Cardiac muscle cell (in vitro differentiated cells and primary cell): ENCODE results near the gene RASAL3. TPM values are rescaled to one million over a fixed set of nuclear protein-coding genes. Genes with fewer than 3 reads are reported as not detected.

ENCODE experiments used
- DNase-seq, 2 donors: peaks; one replicate each; pipeline versions ENCODE4 v3.0.0 to v3.0.0-alpha.2; 2010 to 2017; ENCODE audit warnings: low read depth in 1 of 2, low spot score in 1 of 2
- H3K27ac ChIP-seq: fragments of 200-600 bp; sonication (generic); 2 replicates; pipeline ENCODE4 v1.5.1; 2016
- H3K27me3 ChIP-seq: fragments of 200-600 bp; sonication (generic); 2 replicates; pipeline ENCODE4 v1.6.0; 2016; ENCODE audit warnings: control low read depth
- H3K36me3 ChIP-seq: fragments of 200-600 bp; sonication (generic); 2 replicates; pipeline ENCODE4 v1.5.1; 2016; ENCODE audit warnings: control low read depth
- H3K4me1 ChIP-seq: fragments of 200-600 bp; sonication (generic); 2 replicates; pipeline ENCODE4 v1.8.1; 2017; ENCODE audit warnings: low read depth, mild to moderate bottlenecking, mixed run types
- H3K4me3 ChIP-seq: fragments of 200-600 bp; sonication (generic); 2 replicates; pipeline ENCODE4 v1.5.1; 2016; ENCODE audit warnings: mild to moderate bottlenecking
- H3K9me3 ChIP-seq: fragments of 200-600 bp; sonication (generic); 2 replicates; pipeline ENCODE4 v1.5.1; 2017; ENCODE audit warnings: low read depth, mild to moderate bottlenecking, control low read depth
- CTCF ChIP-seq: IDR thresholded peaks from 2 replicates; pipeline ENCODE4 v1.5.1; 2012; ENCODE audit warnings: low read depth, mild to moderate bottlenecking, low read length
- polyA plus RNA-seq: library from polyadenylated mRNA; unstranded; fragments of >200 nt; fragmentation: Nextera tagmentation; extraction: Ambion mirVana; gene quantifications from 2 replicates; pipeline ENCODE4 v1.2.1, GENCODE V29; 2016
- total RNA-seq: library from RNA; depleted of rRNA; stranded (reverse); fragments of >200 nt; gene quantifications from 2 replicates; pipeline ENCODE4 v1.2.3, GENCODE V29; 2016

Gene RASAL3
- total and polyA plus RNA-seq, 2 experiments from 2014 or later, result not detected

DNA sequence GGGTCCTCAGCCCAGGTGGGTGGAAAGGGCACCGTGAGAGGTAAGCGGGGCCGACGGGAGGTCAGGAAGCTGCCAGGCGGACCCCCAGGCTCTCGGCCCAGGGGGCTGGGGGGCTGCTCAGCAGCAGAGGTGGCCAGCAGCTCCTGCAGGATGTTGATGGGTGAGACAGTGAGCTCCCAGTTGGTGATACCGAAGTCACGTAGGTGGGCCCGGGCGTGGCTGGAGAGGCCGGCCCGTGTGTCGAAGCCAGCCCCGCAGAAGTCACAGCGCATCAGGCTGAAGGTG, 27.6 kb downstream of the RASAL3 start:
- H3K27ac ChIP-seq, result no peak overlapping the region
- H3K36me3 ChIP-seq, result peaks cover 4% of the 10 kb centered on the region
- no peak for DNase-seq
- no peaks in the 10 kb centered on the region for H3K27me3 ChIP-seq
- H3K9me3 ChIP-seq, result no peaks in the 10 kb centered on the region
- no peaks in the 10 kb centered on the region for H3K4me1 ChIP-seq
- no peak overlapping the region for H3K4me3 ChIP-seq
- no peak for TF ChIP-seq CTCF

DNA sequence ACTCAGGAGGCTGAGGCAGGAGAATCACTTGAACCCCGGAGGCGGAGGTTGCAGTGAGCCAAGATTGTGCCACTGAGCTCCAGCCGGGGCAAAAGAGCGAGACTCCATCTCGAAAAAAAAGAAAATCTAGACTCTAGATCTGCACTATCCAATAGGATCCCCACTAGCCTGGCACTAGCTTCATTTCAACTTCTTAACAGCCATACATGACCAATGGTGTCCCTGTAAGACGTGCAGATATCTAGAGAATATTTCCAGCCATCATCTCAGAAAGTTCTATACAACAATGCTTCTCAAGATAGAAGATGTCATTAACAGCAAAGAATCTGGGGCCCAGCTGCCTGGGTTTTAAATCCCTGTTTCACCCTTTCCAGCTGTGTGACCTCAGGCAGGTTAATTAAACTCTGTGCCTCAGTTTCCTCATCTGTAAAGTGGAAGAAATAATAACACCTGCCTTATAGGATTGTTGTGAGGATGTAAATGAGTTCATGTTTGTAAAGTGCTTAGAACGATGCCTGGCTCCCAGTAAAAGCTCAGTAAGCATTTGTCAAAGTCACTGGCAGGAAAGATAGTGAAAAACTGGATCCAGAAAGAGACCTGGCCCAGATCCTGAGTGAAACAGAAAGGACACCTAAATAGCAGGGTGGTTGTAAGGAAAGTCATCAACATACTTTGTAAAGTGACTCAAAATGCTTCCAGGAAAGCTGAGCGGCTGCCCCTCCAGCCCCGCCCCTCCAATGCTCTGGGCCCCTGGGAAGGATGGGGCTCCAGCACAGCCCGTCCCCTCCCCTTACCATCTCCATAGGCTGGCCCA, 28.1 kb downstream of the RASAL3 start:
- DNase-seq, result no peak
- Histone ChIP-seq H3K4me1 (peaks cover 5% of the 10 kb centered on the region), H3K27me3 (no peaks in the 10 kb centered on the region), H3K27ac (no peak overlapping the region), H3K4me3 (no peak overlapping the region), H3K9me3 (no peaks in the 10 kb centered on the region), H3K36me3 (peaks cover 4% of the 10 kb centered on the region)
- TF ChIP-seq CTCF, result no peak

DNA sequence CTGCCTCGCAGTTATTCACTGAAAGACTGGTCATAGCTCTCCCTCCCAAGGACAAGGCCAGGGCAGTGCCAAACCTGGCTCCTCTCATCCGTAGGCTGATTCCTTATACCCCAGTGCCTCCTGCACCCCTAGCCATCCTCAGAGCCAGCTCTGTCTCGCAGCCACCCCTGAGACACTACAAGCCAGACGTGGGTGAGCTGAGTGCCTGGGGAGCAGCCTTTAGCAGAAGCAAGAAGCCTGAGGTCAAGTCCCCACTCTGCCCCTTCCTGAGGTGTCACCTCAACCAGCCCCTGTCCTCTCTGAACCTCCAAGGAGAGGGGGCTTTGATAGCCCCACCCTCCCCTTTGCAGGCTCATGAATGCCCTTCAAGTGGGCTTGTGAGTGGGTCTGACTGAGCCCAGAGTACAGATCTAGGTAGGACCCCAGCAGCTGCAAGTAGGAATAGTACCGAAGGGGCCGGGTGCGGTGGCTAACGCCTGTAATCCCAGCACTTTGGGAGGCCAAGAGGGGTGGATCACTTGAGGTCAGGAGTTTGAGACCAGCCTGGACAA, 30.8 kb downstream of the RASAL3 start:
- peak overlapping the region; percentile 79 for H3K4me3 ChIP-seq
- no peaks in the 10 kb centered on the region for H3K9me3 ChIP-seq
- H3K4me1 ChIP-seq, result peaks cover 7% of the 10 kb centered on the region
- H3K27ac ChIP-seq, result peak overlapping the region; percentile 81
- H3K36me3 ChIP-seq, result peaks cover 4% of the 10 kb centered on the region
- no peaks in the 10 kb centered on the region for H3K27me3 ChIP-seq
- TF ChIP-seq CTCF, result no peak
- DNase-seq, result no peak

DNA sequence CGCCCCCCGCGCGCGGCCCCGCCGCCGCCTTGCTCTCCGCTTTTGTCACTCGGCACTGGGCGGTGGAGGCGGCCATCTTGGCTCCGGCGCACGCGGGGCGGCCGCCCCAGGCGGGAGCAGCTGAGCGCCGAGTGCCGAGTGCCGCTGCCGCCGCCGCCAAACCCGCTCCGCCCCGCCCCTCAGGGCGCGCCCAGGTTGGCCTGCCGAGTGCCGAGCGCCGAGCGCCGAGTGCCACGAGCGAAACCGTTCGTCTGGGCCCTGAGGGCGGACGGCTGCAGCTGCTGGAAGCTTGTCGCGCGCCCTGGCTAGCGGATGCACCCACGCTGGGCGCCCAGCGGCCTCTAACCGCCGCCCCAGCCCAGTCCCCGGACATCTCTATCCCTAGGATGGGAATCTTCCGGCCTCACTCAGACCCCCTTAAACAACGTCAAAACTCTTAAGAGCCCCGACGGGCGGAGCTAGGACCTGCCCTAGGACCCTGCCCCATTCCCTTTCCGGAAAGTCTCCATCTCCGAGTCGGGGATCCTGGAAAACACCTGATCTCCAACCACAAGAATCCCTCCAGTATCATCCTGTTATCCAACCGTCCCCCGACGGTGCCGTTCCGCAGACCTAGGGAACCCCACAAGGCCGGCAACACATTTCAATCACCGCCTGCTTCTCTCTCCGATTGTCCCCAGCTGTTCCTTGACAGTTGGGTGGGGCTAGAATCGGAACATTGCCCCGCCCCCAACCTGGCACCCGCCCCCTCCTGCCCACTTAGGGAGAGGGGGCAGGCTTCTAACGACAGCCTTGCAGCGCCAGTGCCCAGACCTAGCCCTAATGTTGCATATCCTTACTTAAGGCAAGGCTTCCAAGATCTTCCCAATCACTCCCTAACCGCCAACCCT, 31.5 kb downstream of the RASAL3 start:
- DNase-seq, result peak; percentile 95 to 96
- no peak for TF ChIP-seq CTCF
- Histone ChIP-seq H3K4me1 (peaks cover 7% of the 10 kb centered on the region), H3K4me3 (peak overlapping the region; percentile 79), H3K9me3 (no peaks in the 10 kb centered on the region), H3K36me3 (peaks cover 4% of the 10 kb centered on the region), H3K27me3 (no peaks in the 10 kb centered on the region), H3K27ac (peak overlapping the region; percentile 81)

DNA sequence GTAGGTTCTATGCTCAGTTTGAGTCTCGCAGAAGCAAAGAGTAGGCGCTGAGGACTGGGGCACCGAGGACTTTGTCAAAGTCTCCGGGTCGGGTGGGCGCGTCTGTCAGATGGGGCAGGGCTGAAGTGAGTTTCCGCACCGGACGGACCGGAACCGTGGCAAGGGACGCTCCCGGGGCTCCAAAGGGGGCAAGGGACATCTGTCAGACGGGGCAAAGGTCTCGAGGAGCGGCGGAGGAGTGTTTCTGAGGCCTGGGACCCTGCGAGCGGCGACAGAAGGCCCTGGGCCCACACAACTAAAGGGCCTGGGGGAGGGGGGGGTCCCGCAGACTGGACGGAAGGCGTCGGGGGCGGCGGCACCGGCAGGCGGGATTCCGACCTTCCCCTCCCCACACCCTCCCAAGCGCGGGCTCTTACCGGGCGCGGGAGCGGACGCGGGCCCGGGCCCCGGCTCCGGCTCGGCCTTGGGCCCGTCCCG, 32.3 kb downstream of the RASAL3 start:
- Histone ChIP-seq H3K27ac (peak overlapping the region; percentile 92), H3K4me1 (peaks cover 7% of the 10 kb centered on the region)
- peak; percentile 8 to 20 for DNase-seq

More for the DNA sequence above, 32.3 kb downstream of the RASAL3 start:
- TF ChIP-seq CTCF, result no peak
- Histone ChIP-seq H3K4me3 (peak overlapping the region; percentile 96), H3K36me3 (peaks cover 5% of the 10 kb centered on the region), H3K9me3 (no peaks in the 10 kb centered on the region), H3K27me3 (no peaks in the 10 kb centered on the region)
